Measurements from ENCODE around the gene ATG12. TPM values are rescaled to one million over a fixed set of nuclear protein-coding genes. Genes with fewer than 3 reads are reported as not detected.

ATG12 gene
- total RNA-seq, 1 donor from 2014 or later, result 29.6 TPM

- Mint-ChIP-seq H3K27me3 (ENCODE audit: insufficient read depth) (peaks cover 4% of the 10 kb centered on the region), H3K27ac (no peak overlapping the region), H3K36me3 (ENCODE audit: low read depth) (no peaks in the 10 kb centered on the region), H3K4me1 (ENCODE audit: low read depth) (peaks cover 17% of the 10 kb centered on the region), H3K9me3 (peaks cover 10% of the 10 kb centered on the region), H3K4me3 (no peak overlapping the region)
- intact Hi-C loops (cut with micrococcal nuclease), result no loop called here
- DNase-seq (ENCODE audit: low spot score), result no peak
Observed at GRCh38 chr5:115857057-115857479, 15.7 kb upstream of the ATG12 start.

- no peak for DNase-seq (ENCODE audit: low spot score)
- intact Hi-C loops (cut with micrococcal nuclease), result no loop called here
- H3K4me3 Mint-ChIP-seq, result no peak overlapping the region
- H3K27me3 Mint-ChIP-seq (ENCODE audit: insufficient read depth), result peaks cover 4% of the 10 kb centered on the region
- H3K4me1 Mint-ChIP-seq (ENCODE audit: low read depth), result peaks cover 17% of the 10 kb centered on the region
- no peaks in the 10 kb centered on the region for H3K36me3 Mint-ChIP-seq (ENCODE audit: low read depth)
- peaks cover 10% of the 10 kb centered on the region for H3K9me3 Mint-ChIP-seq
- H3K27ac Mint-ChIP-seq, result no peak overlapping the region
Observed at GRCh38 chr5:115855959-115856358, 14.6 kb upstream of the ATG12 start.

GRCh38 chr5:115854139-115854538 lies 12.8 kb upstream of the ATG12 start:
- no peak for DNase-seq (ENCODE audit: low spot score)
- H3K9me3 Mint-ChIP-seq, result peaks cover 10% of the 10 kb centered on the region
- H3K4me3 Mint-ChIP-seq, result no peak overlapping the region
- H3K27me3 Mint-ChIP-seq (ENCODE audit: insufficient read depth), result peaks cover 4% of the 10 kb centered on the region
- H3K4me1 Mint-ChIP-seq (ENCODE audit: low read depth), result peaks cover 17% of the 10 kb centered on the region
- no peaks in the 10 kb centered on the region for H3K36me3 Mint-ChIP-seq (ENCODE audit: low read depth)
- intact Hi-C loops (cut with micrococcal nuclease), result no loop called here
- H3K27ac Mint-ChIP-seq, result no peak overlapping the region

GRCh38 chr5:115850744-115851416 lies 9.5 kb upstream of the ATG12 start:
- intact Hi-C loops (cut with micrococcal nuclease), result no loop called here
- peaks cover 10% of the 10 kb centered on the region for H3K9me3 Mint-ChIP-seq
- no peak overlapping the region for H3K27ac Mint-ChIP-seq
- no peak overlapping the region for H3K4me3 Mint-ChIP-seq
- no peaks in the 10 kb centered on the region for H3K36me3 Mint-ChIP-seq (ENCODE audit: low read depth)
- no peak for DNase-seq (ENCODE audit: low spot score)
- no peaks in the 10 kb centered on the region for H3K27me3 Mint-ChIP-seq (ENCODE audit: insufficient read depth)
- H3K4me1 Mint-ChIP-seq (ENCODE audit: low read depth), result peaks cover 7% of the 10 kb centered on the region

GRCh38 chr5:115849258-115849798 lies 8.0 kb upstream of the ATG12 start:
- intact Hi-C loops (cut with micrococcal nuclease), result no loop called here
- no peaks in the 10 kb centered on the region for H3K36me3 Mint-ChIP-seq (ENCODE audit: low read depth)
- DNase-seq (ENCODE audit: low spot score), result no peak
- peaks cover 10% of the 10 kb centered on the region for H3K9me3 Mint-ChIP-seq
- H3K4me1 Mint-ChIP-seq (ENCODE audit: low read depth), result peaks cover 13% of the 10 kb centered on the region
- H3K27me3 Mint-ChIP-seq (ENCODE audit: insufficient read depth), result no peaks in the 10 kb centered on the region
- H3K27ac Mint-ChIP-seq, result no peak overlapping the region
- no peak overlapping the region for H3K4me3 Mint-ChIP-seq

GRCh38 chr5:115847290-115847689 lies 5.9 kb upstream of the ATG12 start:
- no peak overlapping the region for H3K27ac Mint-ChIP-seq
- no peaks in the 10 kb centered on the region for H3K9me3 Mint-ChIP-seq
- peaks cover 24% of the 10 kb centered on the region for H3K4me1 Mint-ChIP-seq (ENCODE audit: low read depth)
- no peak overlapping the region for H3K4me3 Mint-ChIP-seq
- H3K36me3 Mint-ChIP-seq (ENCODE audit: low read depth), result no peaks in the 10 kb centered on the region
- H3K27me3 Mint-ChIP-seq (ENCODE audit: insufficient read depth), result no peaks in the 10 kb centered on the region
- intact Hi-C loops (cut with micrococcal nuclease), result no loop called here
- DNase-seq (ENCODE audit: low spot score), result no peak

GRCh38 chr5:115844321-115844817 lies 3.0 kb upstream of the ATG12 start:
- no peak for DNase-seq (ENCODE audit: low spot score)
- H3K4me3 Mint-ChIP-seq, result no peak overlapping the region
- H3K36me3 Mint-ChIP-seq (ENCODE audit: low read depth), result peaks cover 10% of the 10 kb centered on the region
- no peaks in the 10 kb centered on the region for H3K9me3 Mint-ChIP-seq
- H3K4me1 Mint-ChIP-seq (ENCODE audit: low read depth), result peaks cover 36% of the 10 kb centered on the region
- intact Hi-C loops (cut with micrococcal nuclease), result no loop called here
- H3K27ac Mint-ChIP-seq, result no peak overlapping the region
- H3K27me3 Mint-ChIP-seq (ENCODE audit: insufficient read depth), result no peaks in the 10 kb centered on the region

GRCh38 chr5:115843444-115844130 lies 2.2 kb upstream of the ATG12 start:
- Mint-ChIP-seq H3K27me3 (ENCODE audit: insufficient read depth) (no peaks in the 10 kb centered on the region), H3K36me3 (ENCODE audit: low read depth) (peaks cover 17% of the 10 kb centered on the region), H3K9me3 (no peaks in the 10 kb centered on the region), H3K4me3 (peak overlapping the region; percentile 93), H3K4me1 (ENCODE audit: low read depth) (peaks cover 44% of the 10 kb centered on the region), H3K27ac (no peak overlapping the region)
- intact Hi-C loops (cut with micrococcal nuclease), result no loop called here
- DNase-seq (ENCODE audit: low spot score), result no peak

GRCh38 chr5:115842952-115843351 lies 1.6 kb upstream of the ATG12 start:
- Mint-ChIP-seq H3K9me3 (no peaks in the 10 kb centered on the region), H3K4me3 (peak overlapping the region; percentile 93), H3K36me3 (ENCODE audit: low read depth) (peaks cover 17% of the 10 kb centered on the region), H3K4me1 (ENCODE audit: low read depth) (peaks cover 48% of the 10 kb centered on the region), H3K27me3 (ENCODE audit: insufficient read depth) (no peaks in the 10 kb centered on the region), H3K27ac (peak overlapping the region; percentile 94)
- DNase-seq (ENCODE audit: low spot score), result no peak
- intact Hi-C loops (cut with micrococcal nuclease), result loop anchor here (1.0 kb wide), 1 partner anchor 634 kb away; no protein-coding TSS in a partner anchor

GRCh38 chr5:115842089-115842935 lies 947 bp upstream of the ATG12 start:
- no peak for DNase-seq (ENCODE audit: low spot score)

GRCh38 chr5:115840873-115841272 lies 492 bp downstream of the ATG12 start:
- Mint-ChIP-seq H3K9me3 (no peaks in the 10 kb centered on the region), H3K27ac (peak overlapping the region; percentile 99), H3K36me3 (ENCODE audit: low read depth) (peaks cover 30% of the 10 kb centered on the region), H3K4me1 (ENCODE audit: low read depth) (peaks cover 52% of the 10 kb centered on the region), H3K27me3 (ENCODE audit: insufficient read depth) (no peaks in the 10 kb centered on the region), H3K4me3 (peak overlapping the region; percentile 98)
- no peak for DNase-seq (ENCODE audit: low spot score)
- intact Hi-C loops (cut with micrococcal nuclease), result loop anchor here (1.0 to 2.0 kb wide), 8 partner anchors 10 to 672 kb away; partner anchors contain the start of genes COMMD10, FEM1C, PGGT1B and TMED7

More at GRCh38 chr5:115842089-115842935, 947 bp upstream of the ATG12 start:
- H3K36me3 Mint-ChIP-seq (ENCODE audit: low read depth), result peaks cover 21% of the 10 kb centered on the region
- peaks cover 52% of the 10 kb centered on the region for H3K4me1 Mint-ChIP-seq (ENCODE audit: low read depth)
- peak overlapping the region; percentile 98 for H3K4me3 Mint-ChIP-seq
- no peaks in the 10 kb centered on the region for H3K27me3 Mint-ChIP-seq (ENCODE audit: insufficient read depth)
- H3K9me3 Mint-ChIP-seq, result no peaks in the 10 kb centered on the region
- peak overlapping the region; percentile 94 for H3K27ac Mint-ChIP-seq
- intact Hi-C loops (cut with micrococcal nuclease), result loop anchor here (1.0 kb wide), 1 partner anchor 633 kb away; no protein-coding TSS in a partner anchor

- peak overlapping the region; percentile 98 for H3K4me3 Mint-ChIP-seq
- H3K4me1 Mint-ChIP-seq (ENCODE audit: low read depth), result peaks cover 43% of the 10 kb centered on the region
- H3K27ac Mint-ChIP-seq, result no peak overlapping the region
- intact Hi-C loops (cut with micrococcal nuclease), result loop anchor here (1.0 to 2.0 kb wide), 5 partner anchors 205 to 543 kb away; partner anchors contain the start of gene CCDC112
- H3K27me3 Mint-ChIP-seq (ENCODE audit: insufficient read depth), result no peaks in the 10 kb centered on the region
- DNase-seq (ENCODE audit: low spot score), result no peak
- peaks cover 45% of the 10 kb centered on the region for H3K36me3 Mint-ChIP-seq (ENCODE audit: low read depth)
- no peaks in the 10 kb centered on the region for H3K9me3 Mint-ChIP-seq
Observed at GRCh38 chr5:115838885-115839518, 2.4 kb downstream of the ATG12 start.
